Measurements from ENCODE around the gene CCL20. TPM values are rescaled to one million over a fixed set of nuclear protein-coding genes. Genes with fewer than 3 reads are reported as not detected.

CCL20 gene
- total and polyA plus RNA-seq, 2 of the 13 experiments (the other 11 are each of a cell fraction or from before 2014, with no cell fraction given) = 223 to 903 TPM

DNA sequence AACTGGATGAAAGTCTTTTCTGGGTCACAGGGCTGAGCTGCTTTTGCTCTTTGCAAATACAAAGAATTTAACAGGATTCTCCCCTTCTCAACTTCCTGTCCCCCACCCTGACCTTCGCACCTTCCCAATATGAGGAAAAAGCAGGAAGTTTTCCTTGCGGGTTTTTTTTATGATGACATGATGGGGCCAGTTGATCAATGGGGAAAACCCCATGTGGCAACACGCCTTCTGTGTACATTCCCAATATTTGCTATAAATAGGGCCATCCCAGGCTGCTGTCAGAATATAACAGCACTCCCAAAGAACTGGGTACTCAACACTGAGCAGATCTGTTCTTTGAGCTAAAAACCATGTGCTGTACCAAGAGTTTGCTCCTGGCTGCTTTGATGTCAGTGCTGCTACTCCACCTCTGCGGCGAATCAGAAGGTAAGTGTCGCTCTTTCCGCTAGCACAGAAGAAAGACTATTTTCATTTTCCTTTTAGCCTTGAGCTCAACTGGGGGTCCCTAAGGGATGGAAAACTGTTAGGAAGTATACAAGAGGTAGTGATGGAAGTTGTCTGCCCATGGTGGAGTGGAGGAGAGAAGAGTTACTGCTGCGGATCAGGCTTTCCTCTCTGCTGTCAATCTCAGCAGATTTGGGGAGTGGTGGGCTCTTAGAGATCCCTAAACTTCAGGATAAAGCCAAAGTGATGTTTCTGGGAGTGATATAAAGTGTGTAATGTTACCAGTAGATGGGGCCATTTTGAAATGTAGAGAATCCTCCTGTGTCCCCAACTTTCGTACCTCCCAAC, at the start of gene CCL20 (continued):
- no peak for TF ChIP-seq FOSL1 (CRISPR knock-in tag; IDR thresholded peaks at IDR 0.05; ENCODE audit: borderline replicate concordance)
- TF ChIP-seq, protein P1, sequence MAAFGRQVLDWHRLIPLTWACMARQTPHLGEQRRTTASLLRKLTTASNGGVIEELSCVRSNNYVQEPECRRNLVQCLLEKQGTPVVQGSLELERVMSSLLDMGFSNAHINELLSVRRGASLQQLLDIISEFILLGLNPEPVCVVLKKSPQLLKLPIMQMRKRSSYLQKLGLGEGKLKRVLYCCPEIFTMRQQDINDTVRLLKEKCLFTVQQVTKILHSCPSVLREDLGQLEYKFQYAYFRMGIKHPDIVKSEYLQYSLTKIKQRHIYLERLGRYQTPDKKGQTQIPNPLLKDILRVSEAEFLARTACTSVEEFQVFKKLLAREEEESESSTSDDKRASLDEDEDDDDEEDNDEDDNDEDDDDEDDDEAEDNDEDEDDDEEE (CRISPR knock-in tag; IDR thresholded peaks at IDR 0.05) = no peak; the same call in 1 of the 2 replicates
- no peak for TF ChIP-seq HNRNPUL1 (IDR thresholded peaks at IDR 0.05; ENCODE audit: low read depth, low read length)
- no peak; the same call in 1 of the 2 replicates for TF ChIP-seq ZNF3 (CRISPR knock-in tag; IDR thresholded peaks at IDR 0.05)
- TF ChIP-seq, protein P2, sequence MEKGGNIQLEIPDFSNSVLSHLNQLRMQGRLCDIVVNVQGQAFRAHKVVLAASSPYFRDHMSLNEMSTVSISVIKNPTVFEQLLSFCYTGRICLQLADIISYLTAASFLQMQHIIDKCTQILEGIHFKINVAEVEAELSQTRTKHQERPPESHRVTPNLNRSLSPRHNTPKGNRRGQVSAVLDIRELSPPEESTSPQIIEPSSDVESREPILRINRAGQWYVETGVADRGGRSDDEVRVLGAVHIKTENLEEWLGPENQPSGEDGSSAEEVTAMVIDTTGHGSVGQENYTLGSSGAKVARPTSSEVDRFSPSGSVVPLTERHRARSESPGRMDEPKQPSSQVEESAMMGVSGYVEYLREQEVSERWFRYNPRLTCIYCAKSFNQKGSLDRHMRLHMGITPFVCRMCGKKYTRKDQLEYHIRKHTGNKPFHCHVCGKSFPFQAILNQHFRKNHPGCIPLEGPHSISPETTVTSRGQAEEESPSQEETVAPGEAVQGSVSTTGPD (CRISPR knock-in tag; IDR thresholded peaks at IDR 0.05) = peak; percentile 58; the same call in 1 of the 2 replicates
- peak; percentile 97 for TF ChIP-seq ISL2 (CRISPR knock-in tag; IDR thresholded peaks at IDR 0.05)
- TF ChIP-seq RFX5 (IDR thresholded peaks at IDR 0.05; ENCODE audit: low read depth, low read length) = no peak
- peak; percentile 92 for TF ChIP-seq ZNF761 (CRISPR knock-in tag; conservative IDR thresholded peaks at IDR 0.05)
- TF ChIP-seq, protein P3, sequence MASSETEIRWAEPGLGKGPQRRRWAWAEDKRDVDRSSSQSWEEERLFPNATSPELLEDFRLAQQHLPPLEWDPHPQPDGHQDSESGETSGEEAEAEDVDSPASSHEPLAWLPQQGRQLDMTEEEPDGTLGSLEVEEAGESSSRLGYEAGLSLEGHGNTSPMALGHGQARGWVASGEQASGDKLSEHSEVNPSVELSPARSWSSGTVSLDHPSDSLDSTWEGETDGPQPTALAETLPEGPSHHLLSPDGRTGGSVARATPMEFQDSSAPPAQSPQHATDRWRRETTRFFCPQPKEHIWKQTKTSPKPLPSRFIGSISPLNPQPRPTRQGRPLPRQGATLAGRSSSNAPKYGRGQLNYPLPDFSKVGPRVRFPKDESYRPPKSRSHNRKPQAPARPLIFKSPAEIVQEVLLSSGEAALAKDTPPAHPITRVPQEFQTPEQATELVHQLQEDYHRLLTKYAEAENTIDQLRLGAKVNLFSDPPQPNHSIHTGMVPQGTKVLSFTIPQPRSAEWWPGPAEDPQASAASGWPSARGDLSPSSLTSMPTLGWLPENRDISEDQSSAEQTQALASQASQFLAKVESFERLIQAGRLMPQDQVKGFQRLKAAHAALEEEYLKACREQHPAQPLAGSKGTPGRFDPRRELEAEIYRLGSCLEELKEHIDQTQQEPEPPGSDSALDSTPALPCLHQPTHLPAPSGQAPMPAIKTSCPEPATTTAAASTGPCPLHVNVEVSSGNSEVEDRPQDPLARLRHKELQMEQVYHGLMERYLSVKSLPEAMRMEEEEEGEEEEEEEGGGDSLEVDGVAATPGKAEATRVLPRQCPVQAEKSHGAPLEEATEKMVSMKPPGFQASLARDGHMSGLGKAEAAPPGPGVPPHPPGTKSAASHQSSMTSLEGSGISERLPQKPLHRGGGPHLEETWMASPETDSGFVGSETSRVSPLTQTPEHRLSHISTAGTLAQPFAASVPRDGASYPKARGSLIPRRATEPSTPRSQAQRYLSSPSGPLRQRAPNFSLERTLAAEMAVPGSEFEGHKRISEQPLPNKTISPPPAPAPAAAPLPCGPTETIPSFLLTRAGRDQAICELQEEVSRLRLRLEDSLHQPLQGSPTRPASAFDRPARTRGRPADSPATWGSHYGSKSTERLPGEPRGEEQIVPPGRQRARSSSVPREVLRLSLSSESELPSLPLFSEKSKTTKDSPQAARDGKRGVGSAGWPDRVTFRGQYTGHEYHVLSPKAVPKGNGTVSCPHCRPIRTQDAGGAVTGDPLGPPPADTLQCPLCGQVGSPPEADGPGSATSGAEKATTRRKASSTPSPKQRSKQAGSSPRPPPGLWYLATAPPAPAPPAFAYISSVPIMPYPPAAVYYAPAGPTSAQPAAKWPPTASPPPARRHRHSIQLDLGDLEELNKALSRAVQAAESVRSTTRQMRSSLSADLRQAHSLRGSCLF (CRISPR knock-in tag; IDR thresholded peaks at IDR 0.05; ENCODE audit: borderline replicate concordance) = no peak
- TF ChIP-seq, protein P4, sequence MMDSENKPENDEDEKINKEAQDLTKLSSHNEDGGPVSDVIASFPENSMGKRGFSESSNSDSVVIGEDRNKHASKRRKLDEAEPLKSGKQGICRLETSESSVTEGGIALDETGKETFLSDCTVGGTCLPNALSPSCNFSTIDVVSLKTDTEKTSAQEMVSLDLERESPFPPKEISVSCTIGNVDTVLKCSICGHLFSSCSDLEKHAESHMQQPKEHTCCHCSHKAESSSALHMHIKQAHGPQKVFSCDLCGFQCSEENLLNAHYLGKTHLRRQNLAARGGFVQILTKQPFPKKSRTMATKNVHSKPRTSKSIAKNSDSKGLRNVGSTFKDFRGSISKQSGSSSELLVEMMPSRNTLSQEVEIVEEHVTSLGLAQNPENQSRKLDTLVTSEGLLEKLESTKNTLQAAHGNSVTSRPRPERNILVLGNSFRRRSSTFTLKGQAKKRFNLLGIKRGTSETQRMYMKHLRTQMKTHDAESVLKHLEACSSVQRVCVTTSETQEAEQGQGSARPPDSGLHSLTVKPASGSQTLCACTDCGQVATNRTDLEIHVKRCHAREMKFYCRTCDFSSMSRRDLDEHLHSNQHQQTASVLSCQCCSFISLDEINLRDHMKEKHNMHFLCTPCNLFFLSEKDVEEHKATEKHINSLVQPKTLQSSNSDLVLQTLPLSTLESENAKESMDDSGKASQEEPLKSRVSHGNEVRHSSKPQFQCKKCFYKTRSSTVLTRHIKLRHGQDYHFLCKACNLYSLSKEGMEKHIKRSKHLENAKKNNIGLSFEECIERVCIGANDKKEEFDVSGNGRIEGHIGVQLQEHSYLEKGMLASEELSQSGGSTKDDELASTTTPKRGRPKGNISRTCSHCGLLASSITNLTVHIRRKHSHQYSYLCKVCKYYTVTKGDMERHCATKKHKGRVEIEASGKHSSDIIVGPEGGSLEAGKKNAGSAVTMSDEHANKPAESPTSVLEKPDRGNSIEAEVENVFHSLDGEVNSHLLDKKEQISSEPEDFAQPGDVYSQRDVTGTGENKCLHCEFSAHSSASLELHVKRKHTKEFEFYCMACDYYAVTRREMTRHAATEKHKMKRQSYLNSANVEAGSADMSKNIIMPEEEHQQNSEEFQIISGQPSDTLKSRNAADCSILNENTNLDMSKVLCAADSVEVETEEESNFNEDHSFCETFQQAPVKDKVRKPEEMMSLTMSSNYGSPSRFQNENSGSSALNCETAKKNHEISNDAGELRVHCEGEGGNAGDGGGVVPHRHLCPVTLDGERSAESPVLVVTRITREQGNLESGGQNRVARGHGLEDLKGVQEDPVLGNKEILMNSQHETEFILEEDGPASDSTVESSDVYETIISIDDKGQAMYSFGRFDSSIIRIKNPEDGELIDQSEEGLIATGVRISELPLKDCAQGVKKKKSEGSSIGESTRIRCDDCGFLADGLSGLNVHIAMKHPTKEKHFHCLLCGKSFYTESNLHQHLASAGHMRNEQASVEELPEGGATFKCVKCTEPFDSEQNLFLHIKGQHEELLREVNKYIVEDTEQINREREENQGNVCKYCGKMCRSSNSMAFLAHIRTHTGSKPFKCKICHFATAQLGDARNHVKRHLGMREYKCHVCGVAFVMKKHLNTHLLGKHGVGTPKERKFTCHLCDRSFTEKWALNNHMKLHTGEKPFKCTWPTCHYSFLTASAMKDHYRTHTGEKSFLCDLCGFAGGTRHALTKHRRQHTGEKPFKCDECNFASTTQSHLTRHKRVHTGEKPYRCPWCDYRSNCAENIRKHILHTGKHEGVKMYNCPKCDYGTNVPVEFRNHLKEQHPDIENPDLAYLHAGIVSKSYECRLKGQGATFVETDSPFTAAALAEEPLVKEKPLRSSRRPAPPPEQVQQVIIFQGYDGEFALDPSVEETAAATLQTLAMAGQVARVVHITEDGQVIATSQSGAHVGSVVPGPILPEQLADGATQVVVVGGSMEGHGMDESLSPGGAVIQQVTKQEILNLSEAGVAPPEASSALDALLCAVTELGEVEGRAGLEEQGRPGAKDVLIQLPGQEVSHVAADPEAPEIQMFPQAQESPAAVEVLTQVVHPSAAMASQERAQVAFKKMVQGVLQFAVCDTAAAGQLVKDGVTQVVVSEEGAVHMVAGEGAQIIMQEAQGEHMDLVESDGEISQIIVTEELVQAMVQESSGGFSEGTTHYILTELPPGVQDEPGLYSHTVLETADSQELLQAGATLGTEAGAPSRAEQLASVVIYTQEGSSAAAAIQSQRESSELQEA (CRISPR knock-in tag; IDR thresholded peaks at IDR 0.05; ENCODE audit: not compliant biosample characterization) = peak; percentile 43
- no peak for TF ChIP-seq ZNF572 (CRISPR knock-in tag; IDR thresholded peaks at IDR 0.05)
- TF ChIP-seq RELA (CRISPR knock-in tag; IDR thresholded peaks at IDR 0.05) = peak; percentile 98
- peak; percentile 74; the same call in 1 of the 2 replicates for TF ChIP-seq ZNF253 (CRISPR knock-in tag; IDR thresholded peaks at IDR 0.05; ENCODE audit: borderline replicate concordance)
